ENCODE measurements around the gene MYCBPAP.

MYCBPAP gene

DNA sequence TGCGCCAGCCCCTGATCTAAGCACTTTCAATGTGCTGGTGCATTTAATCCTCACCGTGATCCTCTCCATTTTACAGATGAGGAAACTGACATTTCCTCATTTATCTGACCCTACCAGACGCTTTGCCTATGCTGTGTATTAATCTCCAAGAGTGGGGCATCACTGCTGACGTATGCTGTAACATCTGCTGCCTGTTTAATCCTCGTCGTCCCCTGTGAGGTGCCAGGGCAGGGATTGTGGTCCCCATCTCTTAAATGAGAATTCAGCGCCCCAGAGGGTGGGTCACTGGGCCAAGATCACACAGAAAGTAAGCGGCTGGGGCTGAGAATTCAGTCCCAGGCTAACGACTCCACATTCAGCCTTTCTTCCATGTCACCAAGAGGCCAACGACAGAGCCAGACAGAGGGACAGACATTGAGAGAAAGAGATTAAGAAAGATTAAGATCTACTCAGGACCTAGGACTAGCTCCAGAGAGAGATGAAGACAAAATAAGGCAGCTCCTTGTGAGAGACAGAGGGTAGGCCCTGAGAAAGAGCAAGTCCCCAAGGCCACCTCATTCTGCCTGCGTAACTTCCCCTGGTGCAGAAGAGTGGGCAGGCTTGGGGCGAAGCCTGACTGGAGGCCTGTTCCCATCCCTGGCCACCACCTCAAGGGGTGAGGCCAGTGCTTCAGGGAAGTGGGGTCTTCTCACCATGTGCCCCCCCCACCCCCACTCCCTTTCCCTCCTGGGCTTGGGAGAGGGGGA is 65.8 kb downstream of the MYCBPAP start:
- Histone ChIP-seq H3K36me3 (ENCODE audit: insufficient read depth, low read length) (no peaks in the 10 kb centered on the region), H3K27me3 (ENCODE audit: control insufficient read depth, insufficient read depth, low read length) (peaks cover 48% of the 10 kb centered on the region), H3K9ac (ENCODE audit: low read depth, low read length) (no peak overlapping the region), H3K4me3 (ENCODE audit: low read length) (no peak overlapping the region), H3K4me1 (ENCODE audit: control insufficient read depth, insufficient read depth, low read length) (no peaks in the 10 kb centered on the region), H3K4me2 (ENCODE audit: low read length) (no peak overlapping the region), H3K9me3 (replicated peaks; ENCODE audit: low read length) (no peaks in the 10 kb centered on the region)

- no peak overlapping the region for H3K9ac ChIP-seq (ENCODE audit: low read depth, low read length)
- peaks cover 62% of the 10 kb centered on the region for H3K27me3 ChIP-seq (ENCODE audit: control insufficient read depth, insufficient read depth, low read length)
- H3K4me1 ChIP-seq (ENCODE audit: control insufficient read depth, insufficient read depth, low read length) = no peaks in the 10 kb centered on the region
- no peaks in the 10 kb centered on the region for H3K36me3 ChIP-seq (ENCODE audit: insufficient read depth, low read length)
- no peaks in the 10 kb centered on the region for H3K9me3 ChIP-seq (replicated peaks; ENCODE audit: low read length)
- no peak overlapping the region for H3K4me2 ChIP-seq (ENCODE audit: low read length)
- H3K4me3 ChIP-seq (ENCODE audit: low read length) = no peak overlapping the region
These were observed 67.5 kb downstream of the MYCBPAP start for GRCh38 chr17:50575581-50576210.

GRCh38 chr17:50576864-50577263 is 68.6 kb downstream of the MYCBPAP start:
- no peaks in the 10 kb centered on the region for H3K9me3 ChIP-seq (replicated peaks; ENCODE audit: low read length)
- no peaks in the 10 kb centered on the region for H3K36me3 ChIP-seq (ENCODE audit: insufficient read depth, low read length)
- peaks cover 68% of the 10 kb centered on the region for H3K27me3 ChIP-seq (ENCODE audit: control insufficient read depth, insufficient read depth, low read length)
- H3K9ac ChIP-seq (ENCODE audit: low read depth, low read length) = no peak overlapping the region
- H3K4me2 ChIP-seq (ENCODE audit: low read length) = no peak overlapping the region
- H3K4me3 ChIP-seq (ENCODE audit: low read length) = no peak overlapping the region
- no peaks in the 10 kb centered on the region for H3K4me1 ChIP-seq (ENCODE audit: control insufficient read depth, insufficient read depth, low read length)

DNA sequence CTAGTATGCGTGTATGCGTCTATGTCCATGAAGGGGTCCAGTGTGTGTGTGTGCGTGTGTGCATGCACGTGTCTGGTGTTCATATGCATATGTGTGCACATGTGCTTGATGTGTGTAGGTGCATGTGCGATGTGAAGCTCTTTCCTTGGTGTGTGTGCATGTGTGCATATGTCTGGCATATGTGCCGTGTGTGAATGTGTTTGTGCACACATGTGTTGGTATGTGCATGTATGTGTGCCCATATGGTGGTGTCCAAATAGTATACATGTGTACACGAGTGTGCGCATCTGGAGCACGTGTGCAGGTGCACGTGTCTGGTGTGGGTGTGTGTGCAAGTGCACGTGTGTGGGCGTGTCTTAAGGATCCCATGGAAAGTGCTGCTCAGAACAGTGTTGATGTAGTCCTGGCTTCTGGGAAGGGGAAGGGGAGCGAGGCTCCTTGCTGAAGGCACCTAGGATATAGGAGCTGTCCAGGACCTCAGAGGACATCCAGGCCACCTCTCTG is 69.3 kb downstream of the MYCBPAP start:
- no peaks in the 10 kb centered on the region for H3K4me1 ChIP-seq (ENCODE audit: control insufficient read depth, insufficient read depth, low read length)
- H3K9me3 ChIP-seq (replicated peaks; ENCODE audit: low read length) = no peaks in the 10 kb centered on the region
- no peak overlapping the region for H3K4me2 ChIP-seq (ENCODE audit: low read length)
- peaks cover 74% of the 10 kb centered on the region for H3K27me3 ChIP-seq (ENCODE audit: control insufficient read depth, insufficient read depth, low read length)
- no peaks in the 10 kb centered on the region for H3K36me3 ChIP-seq (ENCODE audit: insufficient read depth, low read length)
- H3K9ac ChIP-seq (ENCODE audit: low read depth, low read length) = no peak overlapping the region
- H3K4me3 ChIP-seq (ENCODE audit: low read length) = no peak overlapping the region

GRCh38 chr17:50578173-50578572 is 69.9 kb downstream of the MYCBPAP start:
- no peak overlapping the region for H3K4me2 ChIP-seq (ENCODE audit: low read length)
- no peak overlapping the region for H3K4me3 ChIP-seq (ENCODE audit: low read length)
- H3K9ac ChIP-seq (ENCODE audit: low read depth, low read length) = no peak overlapping the region
- H3K9me3 ChIP-seq (replicated peaks; ENCODE audit: low read length) = no peaks in the 10 kb centered on the region
- peaks cover 74% of the 10 kb centered on the region for H3K27me3 ChIP-seq (ENCODE audit: control insufficient read depth, insufficient read depth, low read length)
- no peaks in the 10 kb centered on the region for H3K36me3 ChIP-seq (ENCODE audit: insufficient read depth, low read length)
- no peaks in the 10 kb centered on the region for H3K4me1 ChIP-seq (ENCODE audit: control insufficient read depth, insufficient read depth, low read length)

DNA sequence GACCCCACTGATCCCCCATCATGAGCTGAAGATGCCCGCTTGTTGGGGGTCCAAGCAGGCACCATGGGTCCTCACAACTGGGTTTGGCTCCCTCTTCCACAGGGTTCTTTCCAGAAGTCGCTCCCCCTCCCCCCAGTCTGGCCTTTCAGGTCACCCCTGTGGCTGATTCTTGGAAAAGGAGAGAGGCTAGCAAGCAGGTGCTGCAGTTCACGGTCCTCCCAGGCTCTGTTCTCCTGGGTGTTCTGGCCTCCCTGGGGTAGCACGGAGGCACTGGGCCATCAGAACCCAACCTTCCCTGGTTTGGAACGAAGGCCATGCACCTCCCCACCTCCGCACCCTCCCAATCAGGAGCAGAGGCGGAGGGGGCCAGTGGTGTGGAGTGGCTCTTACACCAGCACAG is 71.2 kb downstream of the MYCBPAP start:
- Histone ChIP-seq H3K9me3 (replicated peaks; ENCODE audit: low read length) (no peaks in the 10 kb centered on the region), H3K9ac (ENCODE audit: low read depth, low read length) (no peak overlapping the region), H3K4me2 (ENCODE audit: low read length) (no peak overlapping the region), H3K36me3 (ENCODE audit: insufficient read depth, low read length) (no peaks in the 10 kb centered on the region), H3K4me3 (ENCODE audit: low read length) (no peak overlapping the region), H3K4me1 (ENCODE audit: control insufficient read depth, insufficient read depth, low read length) (no peaks in the 10 kb centered on the region), H3K27me3 (ENCODE audit: control insufficient read depth, insufficient read depth, low read length) (peaks cover 77% of the 10 kb centered on the region)

DNA sequence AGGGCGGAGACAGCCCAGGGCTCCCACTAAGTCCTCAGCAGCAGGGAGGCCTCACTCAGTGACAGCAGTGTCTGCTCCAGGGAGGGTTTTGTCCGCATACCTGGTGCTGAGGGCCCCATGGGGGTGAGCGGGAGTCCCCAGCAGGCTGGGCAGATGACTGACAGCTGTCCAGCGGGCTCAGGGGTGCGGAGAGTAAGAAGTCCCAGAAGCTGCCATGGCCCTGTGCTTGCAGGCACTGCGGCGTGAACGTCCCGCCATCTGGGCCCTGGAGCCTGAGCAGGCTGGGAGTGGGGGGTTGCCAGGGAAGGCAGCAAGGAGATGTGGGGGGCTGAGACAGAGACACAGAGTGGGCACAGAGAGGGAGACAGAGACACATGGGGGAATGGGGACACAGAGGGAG is 72.4 kb downstream of the MYCBPAP start:
- no peaks in the 10 kb centered on the region for H3K9me3 ChIP-seq (replicated peaks; ENCODE audit: low read length)
- H3K4me3 ChIP-seq (ENCODE audit: low read length) = no peak overlapping the region
- H3K27me3 ChIP-seq (ENCODE audit: control insufficient read depth, insufficient read depth, low read length) = peaks cover 72% of the 10 kb centered on the region
- H3K4me2 ChIP-seq (ENCODE audit: low read length) = no peak overlapping the region
- no peaks in the 10 kb centered on the region for H3K4me1 ChIP-seq (ENCODE audit: control insufficient read depth, insufficient read depth, low read length)
- no peak overlapping the region for H3K9ac ChIP-seq (ENCODE audit: low read depth, low read length)
- H3K36me3 ChIP-seq (ENCODE audit: insufficient read depth, low read length) = no peaks in the 10 kb centered on the region
